Measurements from ENCODE around the gene RYR1. TPM values are rescaled to one million over a fixed set of nuclear protein-coding genes. Genes with fewer than 3 reads are reported as not detected.

RYR1 gene
- total RNA-seq, 1 donor from 2014 or later = 0.32 TPM

DNA sequence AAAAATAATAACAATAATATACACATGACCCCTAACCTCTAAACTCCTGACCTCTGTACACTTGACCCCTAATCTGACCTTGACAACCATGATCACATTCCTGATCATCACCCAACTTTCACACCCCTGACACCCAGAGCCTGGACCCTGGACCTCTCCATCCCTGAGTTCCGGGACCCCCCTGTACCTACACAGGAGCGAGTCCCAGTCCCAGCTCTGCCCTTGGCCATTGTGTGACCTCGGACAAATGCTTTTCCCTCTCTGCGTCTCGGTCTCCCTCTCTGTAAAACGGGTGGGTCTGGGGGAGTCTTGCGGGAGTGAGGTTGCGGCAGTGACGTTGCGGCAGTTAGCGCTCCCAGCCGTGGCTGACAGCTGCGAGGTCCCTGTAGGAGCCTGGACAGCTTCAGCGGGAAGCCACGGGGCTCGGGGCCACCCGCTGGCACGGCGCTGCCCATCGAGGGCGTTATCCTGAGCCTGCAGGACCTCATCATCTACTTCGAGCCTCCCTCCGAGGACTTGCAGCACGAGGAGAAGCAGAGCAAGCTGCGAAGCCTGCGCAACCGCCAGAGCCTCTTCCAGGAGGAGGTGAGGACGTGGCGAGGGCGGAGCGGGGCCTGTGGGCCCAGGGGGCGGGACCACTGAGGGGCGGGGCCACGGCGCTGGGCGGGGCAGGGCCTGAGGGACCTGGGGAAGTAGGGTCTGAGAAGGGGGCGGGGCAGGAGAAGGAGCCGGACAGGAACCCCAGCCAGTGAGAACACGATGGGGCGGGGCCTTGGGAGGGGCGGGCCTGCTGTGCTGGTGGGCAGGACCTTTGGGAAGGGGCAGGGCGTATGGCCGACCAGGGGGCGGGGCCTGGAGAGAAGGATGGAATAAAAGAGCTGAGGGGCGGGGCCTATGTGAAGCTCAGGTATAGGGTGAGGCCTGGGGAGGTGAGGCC lies 19.2 kb downstream of the RYR1 start:
- no peak overlapping the region for H3K4me2 ChIP-seq (ENCODE audit: low read length)
- no peak overlapping the region for H3K9ac ChIP-seq (ENCODE audit: low read length)
- H3K4me3 ChIP-seq (ENCODE audit: insufficient read depth, low read depth, low read length) = no peak overlapping the region
- TF ChIP-seq, protein P1, sequence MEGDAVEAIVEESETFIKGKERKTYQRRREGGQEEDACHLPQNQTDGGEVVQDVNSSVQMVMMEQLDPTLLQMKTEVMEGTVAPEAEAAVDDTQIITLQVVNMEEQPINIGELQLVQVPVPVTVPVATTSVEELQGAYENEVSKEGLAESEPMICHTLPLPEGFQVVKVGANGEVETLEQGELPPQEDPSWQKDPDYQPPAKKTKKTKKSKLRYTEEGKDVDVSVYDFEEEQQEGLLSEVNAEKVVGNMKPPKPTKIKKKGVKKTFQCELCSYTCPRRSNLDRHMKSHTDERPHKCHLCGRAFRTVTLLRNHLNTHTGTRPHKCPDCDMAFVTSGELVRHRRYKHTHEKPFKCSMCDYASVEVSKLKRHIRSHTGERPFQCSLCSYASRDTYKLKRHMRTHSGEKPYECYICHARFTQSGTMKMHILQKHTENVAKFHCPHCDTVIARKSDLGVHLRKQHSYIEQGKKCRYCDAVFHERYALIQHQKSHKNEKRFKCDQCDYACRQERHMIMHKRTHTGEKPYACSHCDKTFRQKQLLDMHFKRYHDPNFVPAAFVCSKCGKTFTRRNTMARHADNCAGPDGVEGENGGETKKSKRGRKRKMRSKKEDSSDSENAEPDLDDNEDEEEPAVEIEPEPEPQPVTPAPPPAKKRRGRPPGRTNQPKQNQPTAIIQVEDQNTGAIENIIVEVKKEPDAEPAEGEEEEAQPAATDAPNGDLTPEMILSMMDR (IDR thresholded peaks at IDR 0.05; ENCODE audit: insufficient read depth, low read depth, low read length) = no peak
- no peak for TF ChIP-seq EZH2 (IDR thresholded peaks at IDR 0.05; ENCODE audit: insufficient read depth, low read length)
- H3K27me3 ChIP-seq (ENCODE audit: insufficient read depth, low read length) = peaks cover 5% of the 10 kb centered on the region
- Mint-ChIP-seq H3K4me3 (ENCODE audit: unreplicated experiment) (no peak overlapping the region), H3K36me3 (ENCODE audit: low read depth, unreplicated experiment) (peaks cover 3% of the 10 kb centered on the region), H3K27ac (ENCODE audit: unreplicated experiment) (no peak overlapping the region), H3K9me3 (ENCODE audit: unreplicated experiment) (peaks cover 2% of the 10 kb centered on the region), H3K4me1 (ENCODE audit: low read depth, unreplicated experiment) (no peaks in the 10 kb centered on the region), H3K27me3 (ENCODE audit: low read depth, unreplicated experiment) (peaks cover 30% of the 10 kb centered on the region)
- H3K79me2 ChIP-seq (ENCODE audit: insufficient read depth, low read length) = no peaks in the 10 kb centered on the region
- no peak overlapping the region for H2AFZ ChIP-seq (ENCODE audit: low read depth, low read length)
- H3K27ac ChIP-seq (ENCODE audit: low read depth, low read length) = no peak overlapping the region
- no peak for DNase-seq (ENCODE audit: low read depth)
- FAIRE-seq = no peak
- H3K36me3 ChIP-seq (ENCODE audit: insufficient read depth, low read length) = no peaks in the 10 kb centered on the region
- H3K4me1 ChIP-seq (ENCODE audit: insufficient read depth, low read length) = no peaks in the 10 kb centered on the region
- H3K9me3 ChIP-seq (ENCODE audit: insufficient read depth, low read depth, low read length) = no peaks in the 10 kb centered on the region
- no peaks in the 10 kb centered on the region for H4K20me1 ChIP-seq (ENCODE audit: insufficient read depth, low read length)

DNA sequence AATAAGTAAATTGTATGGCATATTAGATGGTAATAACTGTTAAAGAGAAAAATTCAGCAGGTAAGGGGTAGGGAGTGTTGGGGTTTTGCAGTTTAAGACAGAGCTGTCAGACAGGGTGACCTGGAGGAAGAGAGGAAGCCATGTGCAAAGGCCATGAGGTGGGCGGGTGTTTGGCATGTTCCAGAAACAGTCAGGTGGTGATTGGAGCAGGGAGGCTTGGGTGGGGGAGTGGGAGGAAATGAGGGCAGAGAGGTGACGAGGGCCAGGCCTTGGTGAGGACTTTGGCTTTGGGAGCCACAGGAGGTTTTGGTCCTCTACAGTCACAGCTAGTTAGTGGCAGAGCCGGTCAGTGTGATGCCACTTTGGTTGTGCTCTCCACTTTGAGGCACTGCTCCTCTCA lies 20.1 kb downstream of the RYR1 start:
- H3K4me1 Mint-ChIP-seq (ENCODE audit: low read depth, unreplicated experiment) = no peaks in the 10 kb centered on the region
- FAIRE-seq (no peak), DNase-seq (ENCODE audit: low read depth) (no peak)
- Histone ChIP-seq H3K4me2 (ENCODE audit: low read length) (no peak overlapping the region), H3K4me3 (ENCODE audit: insufficient read depth, low read depth, low read length) (no peak overlapping the region), H2AFZ (ENCODE audit: low read depth, low read length) (no peak overlapping the region), H4K20me1 (ENCODE audit: insufficient read depth, low read length) (no peaks in the 10 kb centered on the region), H3K9ac (ENCODE audit: low read length) (no peak overlapping the region), H3K36me3 (ENCODE audit: insufficient read depth, low read length) (no peaks in the 10 kb centered on the region), H3K4me1 (ENCODE audit: insufficient read depth, low read length) (no peaks in the 10 kb centered on the region), H3K27ac (ENCODE audit: low read depth, low read length) (no peak overlapping the region), H3K79me2 (ENCODE audit: insufficient read depth, low read length) (no peaks in the 10 kb centered on the region), H3K27me3 (ENCODE audit: insufficient read depth, low read length) (peaks cover 5% of the 10 kb centered on the region), H3K9me3 (ENCODE audit: insufficient read depth, low read depth, low read length) (no peaks in the 10 kb centered on the region)
- peaks cover 3% of the 10 kb centered on the region for H3K36me3 Mint-ChIP-seq (ENCODE audit: low read depth, unreplicated experiment)
- no peak overlapping the region for H3K4me3 Mint-ChIP-seq (ENCODE audit: unreplicated experiment)
- H3K9me3 Mint-ChIP-seq (ENCODE audit: unreplicated experiment) = peaks cover 2% of the 10 kb centered on the region
- peaks cover 27% of the 10 kb centered on the region for H3K27me3 Mint-ChIP-seq (ENCODE audit: low read depth, unreplicated experiment)
- TF ChIP-seq EZH2 (IDR thresholded peaks at IDR 0.05; ENCODE audit: insufficient read depth, low read length) = no peak
- no peak overlapping the region for H3K27ac Mint-ChIP-seq (ENCODE audit: unreplicated experiment)

DNA sequence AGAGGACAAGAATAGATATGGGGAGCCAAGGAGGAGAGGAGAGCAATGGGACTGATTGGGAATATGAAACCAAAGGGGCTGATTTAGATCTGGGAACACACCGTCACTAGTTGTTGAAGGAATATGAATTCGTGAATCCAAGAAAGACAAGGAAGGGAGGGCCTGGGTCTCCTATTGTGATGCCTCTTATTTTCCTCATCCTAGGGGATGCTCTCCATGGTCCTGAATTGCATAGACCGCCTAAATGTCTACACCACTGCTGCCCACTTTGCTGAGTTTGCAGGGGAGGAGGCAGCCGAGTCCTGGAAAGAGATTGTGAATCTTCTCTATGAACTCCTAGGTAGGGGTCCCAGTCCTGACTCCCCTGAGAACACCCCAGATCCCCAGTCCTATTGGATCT lies 21.5 kb downstream of the RYR1 start:
- FAIRE-seq = no peak

More for the DNA sequence above, 21.5 kb downstream of the RYR1 start:
- no peak overlapping the region for H3K4me3 ChIP-seq (ENCODE audit: insufficient read depth, low read depth, low read length)
- peaks cover 22% of the 10 kb centered on the region for H3K27me3 Mint-ChIP-seq (ENCODE audit: low read depth, unreplicated experiment)
- H3K27me3 ChIP-seq (ENCODE audit: insufficient read depth, low read length) = no peaks in the 10 kb centered on the region
- H3K4me1 ChIP-seq (ENCODE audit: insufficient read depth, low read length) = no peaks in the 10 kb centered on the region
- H3K36me3 ChIP-seq (ENCODE audit: insufficient read depth, low read length) = no peaks in the 10 kb centered on the region
- peak; percentile 15 for DNase-seq (ENCODE audit: low read depth)
- H3K27ac ChIP-seq (ENCODE audit: low read depth, low read length) = no peak overlapping the region
- no peak overlapping the region for H3K4me2 ChIP-seq (ENCODE audit: low read length)
- no peaks in the 10 kb centered on the region for H3K9me3 Mint-ChIP-seq (ENCODE audit: unreplicated experiment)
- H3K9ac ChIP-seq (ENCODE audit: low read length) = no peak overlapping the region
- no peak overlapping the region for H3K27ac Mint-ChIP-seq (ENCODE audit: unreplicated experiment)
- no peaks in the 10 kb centered on the region for H3K79me2 ChIP-seq (ENCODE audit: insufficient read depth, low read length)
- no peaks in the 10 kb centered on the region for H3K9me3 ChIP-seq (ENCODE audit: insufficient read depth, low read depth, low read length)
- H3K4me1 Mint-ChIP-seq (ENCODE audit: low read depth, unreplicated experiment) = no peaks in the 10 kb centered on the region
- TF ChIP-seq, protein P1 (IDR thresholded peaks at IDR 0.05; ENCODE audit: insufficient read depth, low read depth, low read length) = no peak
- no peak for TF ChIP-seq EZH2 (IDR thresholded peaks at IDR 0.05; ENCODE audit: insufficient read depth, low read length)
- H3K4me3 Mint-ChIP-seq (ENCODE audit: unreplicated experiment) = no peak overlapping the region
- H2AFZ ChIP-seq (ENCODE audit: low read depth, low read length) = no peak overlapping the region
- peaks cover 1% of the 10 kb centered on the region for H3K36me3 Mint-ChIP-seq (ENCODE audit: low read depth, unreplicated experiment)
- H4K20me1 ChIP-seq (ENCODE audit: insufficient read depth, low read length) = no peaks in the 10 kb centered on the region

All from astrocyte (in vitro differentiated cells and primary cell).